K562 (cell line): ENCODE measurements around the gene RTBDN. TPM values are rescaled to one million over a fixed set of nuclear protein-coding genes. Genes with fewer than 3 reads are reported as not detected.

Experiments
- EWSR1 ChIP-seq: fragments of 450-650 bp; IDR thresholded peaks from 2 replicates; pipeline ENCODE4 v1.6.1; 2018; ENCODE audit warnings: borderline replicate concordance, mild to moderate bottlenecking, low read depth, moderate library complexity; ENCODE audit not compliant: partially characterized antibody
- FOXO4 ChIP-seq: fragments of 450-650 bp; formaldehyde crosslinking; IDR thresholded peaks from 2 replicates; pipeline ENCODE4 v1.4.0; 2020; ENCODE audit warnings: mild to moderate bottlenecking, moderate library complexity
- HMG20A ChIP-seq: fragments of 450-650 bp; formaldehyde crosslinking; conservative IDR thresholded peaks from 2 replicates; pipeline ENCODE4 v1.4.0; 2020; ENCODE audit warnings: mild to moderate bottlenecking, mixed read lengths
- KAT7 ChIP-seq: sonication (generic); formaldehyde crosslinking; IDR thresholded peaks from 2 replicates; pipeline ENCODE4 v1.8.0; 2022; ENCODE audit warnings: missing genetic modification reagents, mild to moderate bottlenecking, borderline replicate concordance
- MAX ChIP-seq: sonication (generic); formaldehyde crosslinking; IDR thresholded peaks from 2 replicates; pipeline ENCODE4 v1.9.0; 2022; ENCODE audit warnings: mild to moderate bottlenecking, missing genetic modification reagents
- MCM7 ChIP-seq, 2 experiments: fragments of 450-650 bp; IDR thresholded peaks; 2 replicates each; pipeline ENCODE4 v1.6.1; 2016 to 2018
- MIER1 ChIP-seq: fragments of 450-650 bp; IDR thresholded peaks from 2 replicates; pipeline ENCODE4 v1.6.1; 2016; ENCODE audit warnings: antibody characterized with exemption, mild to moderate bottlenecking, low read depth
- NR2C2 ChIP-seq, 2 experiments: fragments of 200-800 bp in 1 of 2; sonication (Bioruptor generic) in 1 of 2; sonication (generic) in 1 of 2; formaldehyde crosslinking in 1 of 2; IDR thresholded peaks; 2 replicates each; pipeline versions ENCODE4 v1.6.1 to v1.8.0; 2016 to 2022; ENCODE audit warnings: mild to moderate bottlenecking in 1 of 2, missing compliant biosample characterization in 1 of 2, missing genetic modification characterization in 1 of 2, missing genetic modification reagents in 1 of 2
- NRF1 ChIP-seq, 2 experiments: fragments of 450-650 bp; IDR thresholded peaks in 1 of 2; conservative IDR thresholded peaks in 1 of 2; 2 replicates each; pipeline ENCODE4 v1.6.1; 2014; ENCODE audit warnings: mild to moderate bottlenecking in 2 of 2
- PHB ChIP-seq: fragments of 250-450 bp; sonication (Bioruptor Pico); IDR thresholded peaks from 2 replicates; pipeline ENCODE4 v1.5.0; 2021
- RBM15 ChIP-seq: fragments of 200-400 bp; formaldehyde crosslinking; IDR thresholded peaks from 2 replicates; pipeline ENCODE4 v1.6.1; 2018; ENCODE audit warnings: mild to moderate bottlenecking, low read length, moderate library complexity; ENCODE audit not compliant: insufficient read depth
- RBM22 ChIP-seq: fragments of 200-400 bp; formaldehyde crosslinking; IDR thresholded peaks from 2 replicates; pipeline ENCODE4 v1.6.1; 2018; ENCODE audit warnings: low read length, low read depth; ENCODE audit not compliant: poor library complexity, severe bottlenecking
- RNF219 ChIP-seq: fragments of 250-450 bp; sonication (Bioruptor Pico); IDR thresholded peaks from 2 replicates; pipeline ENCODE4 v1.5.0; 2022; ENCODE audit warnings: mild to moderate bottlenecking
- SMARCC2 ChIP-seq: fragments of 450-650 bp; IDR thresholded peaks from 2 replicates; pipeline ENCODE4 v1.6.1; 2017; ENCODE audit warnings: antibody characterized with exemption, moderate library complexity, mild to moderate bottlenecking, low read depth
- SMC3 ChIP-seq: conservative IDR thresholded peaks from 2 replicates; pipeline ENCODE4 v1.6.1; 2011; ENCODE audit warnings: low read depth, low read length, improper control_type of control experiment; ENCODE audit not compliant: insufficient read depth
- TRIM24 ChIP-seq, 2 experiments: fragments of 450-650 bp; IDR thresholded peaks; 2 replicates each; pipeline ENCODE4 v1.6.1; 2016
- XRCC4 ChIP-seq: IDR thresholded peaks from one replicate; pipeline ENCODE4 v1.6.1; 2011; ENCODE audit not compliant: insufficient read depth, insufficient read length; ENCODE audit errors: extremely low read depth
- ZBTB17 ChIP-seq: fragments of 450-650 bp; formaldehyde crosslinking; IDR thresholded peaks from 2 replicates; pipeline ENCODE4 v1.4.0; 2020; ENCODE audit warnings: mild to moderate bottlenecking
- ZFPM2 ChIP-seq: fragments of 250-450 bp; sonication (Bioruptor Pico); IDR thresholded peaks from 2 replicates; pipeline ENCODE4 v1.5.1; 2022; ENCODE audit warnings: mild to moderate bottlenecking
- ZHX1 ChIP-seq: fragments of 150-350 bp; conservative IDR thresholded peaks from 2 replicates; pipeline ENCODE4 v1.6.1; 2014; ENCODE audit warnings: low read length
- ZKSCAN1 ChIP-seq: fragments of 150-350 bp; IDR thresholded peaks from 2 replicates; pipeline ENCODE4 v1.6.1; 2016; ENCODE audit warnings: low read depth, low read length
- ZNF347 ChIP-seq: fragments of 450-650 bp; formaldehyde crosslinking; IDR thresholded peaks from 2 replicates; pipeline ENCODE4 v1.4.0; 2020; ENCODE audit warnings: low read depth, mild to moderate bottlenecking, moderate library complexity
- ZNF785 ChIP-seq: fragments of 250-450 bp; sonication (Bioruptor Pico); IDR thresholded peaks from 2 replicates; pipeline ENCODE4 v1.4.0; 2020; ENCODE audit warnings: mild to moderate bottlenecking
- polyA plus RNA-seq, 8 experiments: library from polyadenylated mRNA; depleted of rRNA in 4 of 8; stranded (reverse) in 5 of 8; unstranded in 3 of 8; fragments of >200 nt; fragmentation: Nextera tagmentation in 2 of 8; fragmentation: Illumina TruSeq in 1 of 8; extraction: Ambion mirVana in 2 of 8; extraction: Trizol in 1 of 8; gene quantifications; 2 replicates each; pipeline versions ENCODE4 v1.2.1 to v1.2.3, GENCODE V29; 2011 to 2014; ENCODE audit warnings: inconsistent platforms in 1 of 8, missing spikeins in 1 of 8
- total RNA-seq, 7 experiments: library from RNA; depleted of rRNA in 6 of 7; stranded (reverse); fragments of >200 nt in 6 of 7; fragmentation: Illumina TruSeq in 2 of 7; extraction: Trizol in 2 of 7; gene quantifications; 2 replicates each; pipeline versions ENCODE4 v1.2.1 to v1.2.3, GENCODE V29; 2011 to 2021; ENCODE audit warnings: low replicate concordance in 1 of 7

RTBDN gene
- total and polyA plus RNA-seq, 9 of the 15 experiments (the other 6 are each of a cell fraction or from before 2014, with no cell fraction given): 0.20 to 2.3 (median 0.72) TPM; not detected in 1

- TF ChIP-seq RNF219 (no peak), NRF1 (conservative IDR thresholded peaks at IDR 0.05 in 1 of 2, IDR thresholded peaks at IDR 0.05 in 1 of 2) (peak; percentile 75 to 76; a peak in 3 of 4 replicates), TRIM24 (IDR thresholded peaks at IDR 0.05) (no peak), RBM22 (no peak), HMG20A (CRISPR knock-in tag) (no peak), EWSR1 (no peak), SMARCC2 (no peak), NR2C2 (CRISPR knock-in tag; IDR thresholded peaks at IDR 0.05) (no peak), NR2C2 (tag; IDR thresholded peaks at IDR 0.05) (no peak), SMC3 (no peak), ZKSCAN1 (no peak), MAX (CRISPR knock-in tag) (no peak), MCM7 (IDR thresholded peaks at IDR 0.05) (no peak), ZBTB17 (CRISPR knock-in tag) (no peak), MIER1 (no peak), ZFPM2 (CRISPR knock-in tag) (no peak), RBM15 (no peak), ZNF785 (CRISPR knock-in tag) (no peak), XRCC4 (no peak), FOXO4 (no peak), PHB (no peak), ZHX1 (no peak), KAT7 (no peak), ZNF347 (CRISPR knock-in tag) (no peak)
Measured at GRCh38 chr19:12838182-12838885, 4.0 kb upstream of the RTBDN start, which contains the start of gene MAST1 (continued).
